HG03060 (cell line): ENCODE measurements around the gene WNT7A.

Experiments used
- ATAC-seq: cut with Tn5 transposase; IDR thresholded peaks from one replicate; pipeline ENCODE4 v1.9.1; 2021; ENCODE audit warnings: low read depth, moderate number of reproducible peaks; ENCODE audit not compliant: unreplicated experiment

The WNT7A gene

GRCh38 chr3:13850161-13850945 is 29.5 kb downstream of the WNT7A start:
- ATAC-seq = no peak

GRCh38 chr3:13849018-13849417 is 30.9 kb downstream of the WNT7A start:
- no peak for ATAC-seq

- ATAC-seq = no peak
Measured at GRCh38 chr3:13846716-13847570, 32.9 kb downstream of the WNT7A start.

- no peak for ATAC-seq
Measured at GRCh38 chr3:13846238-13846637, 33.6 kb downstream of the WNT7A start.

- no peak for ATAC-seq
Measured at GRCh38 chr3:13845806-13846205, 34.1 kb downstream of the WNT7A start.

- ATAC-seq = no peak
Measured at GRCh38 chr3:13844911-13845310, 35.0 kb downstream of the WNT7A start.

GRCh38 chr3:13844286-13844685 is 35.6 kb downstream of the WNT7A start:
- ATAC-seq = no peak

- no peak for ATAC-seq
Measured at GRCh38 chr3:13843351-13843750, 36.5 kb downstream of the WNT7A start.

- ATAC-seq = no peak
Measured at GRCh38 chr3:13842226-13842625, 37.6 kb downstream of the WNT7A start.

GRCh38 chr3:13841826-13842225 is 38.0 kb downstream of the WNT7A start:
- no peak for ATAC-seq

GRCh38 chr3:13841141-13841540 is 38.7 kb downstream of the WNT7A start:
- no peak for ATAC-seq

- ATAC-seq = no peak
Measured at GRCh38 chr3:13840456-13840855, 39.4 kb downstream of the WNT7A start.

GRCh38 chr3:13839726-13840340 is 40.0 kb downstream of the WNT7A start:
- ATAC-seq = no peak

GRCh38 chr3:13839253-13839652 is 40.6 kb downstream of the WNT7A start:
- no peak for ATAC-seq

GRCh38 chr3:13838421-13838820 is 41.5 kb downstream of the WNT7A start:
- ATAC-seq = no peak

GRCh38 chr3:13837751-13838150 is 42.1 kb downstream of the WNT7A start:
- ATAC-seq = no peak

GRCh38 chr3:13836658-13837587 is 42.9 kb downstream of the WNT7A start:
- ATAC-seq = no peak

- no peak for ATAC-seq
Measured at GRCh38 chr3:13835246-13835645, 44.6 kb downstream of the WNT7A start.

- ATAC-seq = no peak
Measured at GRCh38 chr3:13834258-13835035, 45.4 kb downstream of the WNT7A start.
